Head of caudate nucleus (tissue), 42 donors: Measurements from ENCODE around the gene IP6K2.
A peak's percentile ranks its signal among the peaks of the same experiment; 100 is the strongest.
"Not testable (repeated sequence)": the region's sequence is repeated elsewhere in the genome, so short reads cannot be mapped to it uniquely, and the experiment has no call there.

Experiments
- DNase-seq, 42 donors: peaks; one replicate each; pipeline versions ENCODE4 v3.0.0 to v3.0.0-alpha.2; 2020 to 2021; ENCODE audit warnings: mixed read lengths in 7 of 42
- intact Hi-C: fragments of 100-400 bp; cut with DNase I; formaldehyde crosslinking; loops from one replicate; pipeline ENCODE4 v1.15.0; 2022

Gene IP6K2

DNA sequence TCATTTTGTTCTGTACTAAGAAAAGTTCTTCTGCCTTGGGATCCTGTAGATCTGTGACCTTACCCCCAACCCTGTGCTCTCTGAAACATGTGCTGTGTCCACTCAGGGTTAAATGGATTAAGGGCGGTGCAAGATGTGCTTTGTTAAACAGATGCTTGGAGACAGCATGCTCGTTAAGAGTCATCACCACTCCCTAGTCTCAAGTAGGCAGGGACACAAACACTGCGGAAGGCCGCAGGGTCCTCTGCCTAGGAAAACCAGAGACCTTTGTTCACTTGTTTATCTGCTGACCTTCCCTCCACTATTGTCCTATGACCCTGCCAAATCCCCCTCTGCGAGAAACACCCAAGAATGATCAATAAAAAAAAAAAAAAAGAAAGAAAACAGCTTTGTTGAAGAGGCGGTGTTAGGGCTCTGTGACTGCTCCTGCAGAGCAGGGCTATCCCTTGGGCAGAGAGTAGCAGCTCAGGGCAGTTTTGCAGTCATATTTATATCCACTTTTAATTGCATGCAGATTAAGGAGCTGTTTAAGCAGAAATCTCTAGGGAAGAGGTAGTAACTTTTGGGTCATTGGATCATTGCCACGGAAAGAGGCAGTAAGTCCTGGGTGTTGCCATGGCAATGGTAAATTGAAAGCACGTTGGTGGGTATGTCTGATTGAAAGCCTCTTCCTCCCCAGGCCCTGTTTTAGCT is 18.2 kb upstream of the IP6K2 start:
- DNase-seq, intact Hi-C loops: not testable (repeated sequence)

DNA sequence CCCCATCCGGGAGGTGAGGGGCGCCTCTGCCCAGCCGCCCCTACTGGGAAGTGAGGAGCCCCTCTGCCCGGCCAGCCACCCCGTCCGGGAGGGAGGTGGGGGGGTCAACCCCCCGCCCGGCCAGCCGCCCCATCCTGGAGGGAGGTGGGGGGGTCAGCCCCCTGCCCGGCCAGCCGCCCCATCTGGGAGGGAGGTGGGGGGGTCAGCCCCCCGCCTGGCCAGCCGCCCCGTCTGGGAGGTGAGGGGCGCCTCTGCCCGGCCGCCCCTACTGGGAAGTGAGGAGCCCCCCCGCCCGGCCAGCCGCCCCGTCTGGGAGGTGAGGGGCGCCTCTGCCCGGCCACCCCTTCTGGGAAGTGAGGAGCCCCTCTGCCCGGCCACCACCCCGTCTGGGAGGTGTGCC is 17.5 kb upstream of the IP6K2 start:
- DNase-seq, intact Hi-C loops: not testable (repeated sequence)

DNA sequence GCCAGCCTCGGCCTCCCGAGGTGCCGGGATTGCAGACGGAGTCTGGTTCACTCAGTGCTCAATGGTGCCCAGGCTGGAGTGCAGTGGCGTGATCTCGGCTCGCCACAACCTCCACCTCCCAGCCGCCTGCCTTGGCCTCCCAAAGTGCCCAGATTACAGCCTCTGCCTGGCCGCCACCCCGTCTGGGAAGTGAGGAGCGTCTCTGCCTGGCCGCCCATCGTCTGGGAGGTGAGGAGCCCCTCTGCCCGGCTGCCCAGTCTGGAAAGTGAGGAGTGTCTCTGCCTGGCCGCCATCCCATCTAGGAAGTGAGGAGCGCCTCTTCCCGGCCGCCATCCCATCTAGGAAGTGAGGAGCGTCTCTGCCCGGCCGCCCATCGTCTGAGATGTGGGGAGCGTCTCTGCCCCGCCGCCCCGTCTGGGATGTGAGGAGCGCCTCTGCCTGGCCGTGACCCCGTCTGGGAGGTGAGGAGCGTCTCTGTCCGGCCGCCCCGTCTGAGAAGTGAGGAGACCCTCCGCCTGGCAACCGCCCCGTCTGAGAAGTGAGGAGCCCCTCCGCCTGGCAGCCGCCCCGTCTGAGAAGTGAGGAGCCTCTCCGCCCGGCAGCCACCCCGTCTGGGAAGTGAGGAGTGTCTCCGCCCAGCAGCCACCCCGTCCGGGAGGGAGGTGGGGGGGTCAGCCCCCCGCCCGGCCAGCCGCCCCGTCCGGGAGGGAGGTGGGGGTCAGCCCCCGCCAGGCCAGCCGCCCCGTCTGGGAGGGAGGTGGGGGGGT is 16.9 kb upstream of the IP6K2 start:
- DNase-seq, intact Hi-C loops: not testable (repeated sequence)

DNA sequence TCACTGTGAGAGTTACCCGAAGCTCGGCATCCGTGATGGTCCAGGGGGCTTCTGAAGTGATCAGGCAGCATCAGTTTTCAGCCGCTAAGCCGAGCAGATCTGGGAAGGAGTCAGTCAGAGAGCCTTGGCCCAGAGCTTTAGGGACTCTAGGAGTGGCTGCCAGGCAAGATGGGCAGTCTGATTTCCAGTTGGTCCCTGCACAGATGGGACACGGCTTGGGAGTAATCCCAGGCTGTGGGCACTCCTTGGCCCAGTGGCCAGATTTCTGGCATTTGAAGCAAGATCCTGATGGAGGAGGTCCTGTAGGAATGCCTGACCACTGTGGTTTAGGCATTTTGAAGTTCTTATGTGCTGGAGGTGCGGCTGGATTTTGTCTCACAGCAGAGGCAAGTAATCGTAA is 10.5 kb upstream of the IP6K2 start:
- no peak for DNase-seq
- intact Hi-C loops: no loop called here

DNA sequence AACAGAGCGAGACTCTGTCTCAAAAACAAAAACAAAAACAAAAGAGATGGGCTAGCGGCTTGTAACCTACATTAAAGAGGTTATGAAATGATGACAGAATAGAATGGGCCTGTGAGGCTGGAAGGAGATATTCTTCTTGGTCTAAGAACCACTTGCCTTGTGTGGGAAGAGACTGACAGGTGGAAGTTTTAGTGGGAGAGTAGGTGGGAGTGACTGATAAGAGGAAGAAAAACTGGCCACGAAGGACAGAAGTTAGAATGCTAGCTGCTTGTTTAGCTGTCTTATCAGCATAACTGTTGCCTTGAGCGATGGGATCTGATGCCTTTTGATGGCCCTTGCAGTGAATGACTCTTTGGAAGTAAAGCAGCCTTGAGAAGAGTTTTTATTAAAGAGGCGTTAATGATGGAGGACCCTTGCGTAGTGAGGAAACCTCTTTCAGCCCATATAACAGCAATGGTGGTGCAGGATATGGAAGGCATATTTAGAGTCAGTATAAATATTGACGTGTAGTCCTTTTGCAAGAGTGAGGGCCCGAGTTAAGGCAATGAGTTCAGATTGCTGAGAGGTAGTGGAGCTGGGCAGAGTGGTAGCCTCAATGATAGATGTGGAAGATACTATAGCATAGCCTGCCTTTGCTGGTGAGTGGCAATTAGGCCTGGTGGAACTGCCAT is 8.3 kb upstream of the IP6K2 start:
- intact Hi-C loops: not testable (repeated sequence)

DNA sequence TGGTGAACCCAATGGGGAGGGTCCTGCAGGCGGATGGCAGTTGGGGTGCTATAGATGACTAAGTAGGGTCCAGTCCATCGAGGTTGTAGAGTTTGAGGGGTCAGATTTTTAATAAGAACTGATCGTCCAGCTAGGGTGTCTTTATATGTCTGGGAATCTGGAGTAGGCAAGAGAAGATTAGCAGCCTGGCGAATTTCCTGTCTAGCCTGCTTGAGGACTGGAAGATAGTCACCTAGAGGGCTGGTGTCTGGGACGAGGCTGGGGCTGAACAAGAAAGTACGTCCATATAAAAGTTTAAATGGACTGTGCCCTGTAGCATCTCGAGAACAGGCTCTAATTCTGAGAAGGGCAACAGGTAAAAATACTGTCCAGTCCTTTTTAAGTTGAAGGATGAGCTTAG is 6.7 kb upstream of the IP6K2 start:
- intact Hi-C loops: no loop called here
- no peak for DNase-seq

More for the DNA sequence above, 8.3 kb upstream of the IP6K2 start:
- DNase-seq: not testable (repeated sequence)

DNA sequence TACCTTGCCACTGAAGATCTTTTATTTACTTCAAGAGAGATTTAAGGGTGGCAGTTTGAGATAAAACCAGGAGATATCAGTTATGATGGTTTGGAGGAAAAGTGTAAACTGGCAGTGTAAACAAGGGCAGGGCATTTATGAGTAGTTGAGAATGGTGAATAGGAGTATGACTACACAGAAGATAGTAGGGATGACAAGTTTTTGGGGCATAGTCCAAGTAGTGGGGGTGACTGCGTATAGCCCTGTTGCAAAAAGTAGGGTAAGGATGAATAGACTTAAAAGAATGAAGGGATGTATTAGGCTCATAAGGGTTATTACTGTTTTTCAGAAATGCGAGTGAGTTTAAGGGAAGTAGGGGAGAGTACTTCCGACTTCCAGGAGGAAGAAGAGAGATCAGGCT is 6.3 kb upstream of the IP6K2 start:
- intact Hi-C loops, DNase-seq: not testable (repeated sequence)

DNA sequence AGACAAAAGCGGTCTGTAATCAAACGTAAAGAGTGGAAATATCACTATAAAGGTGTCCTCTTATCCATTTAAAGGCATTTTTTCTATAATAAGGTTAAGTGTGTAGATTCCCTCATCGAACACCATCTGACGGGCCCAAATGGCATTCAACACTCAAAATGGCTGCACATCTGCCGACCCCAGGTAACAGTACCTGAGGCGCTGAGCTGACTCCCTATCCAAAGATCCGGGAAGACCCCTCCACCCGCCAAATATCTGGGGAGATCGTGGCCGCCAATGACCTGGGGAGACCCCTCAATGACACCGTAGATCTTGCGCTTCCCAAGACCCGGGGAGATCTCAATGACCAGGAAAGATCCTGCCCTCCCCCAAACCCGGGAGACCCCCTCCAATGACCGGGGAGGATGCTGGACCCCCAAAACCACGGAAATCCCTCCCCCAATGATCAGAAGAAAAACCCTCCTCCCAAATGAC is 476 bp downstream of the IP6K2 start:
- intact Hi-C loops: no loop called here
- DNase-seq: peak in 17 of 42 donors; percentile 18 to 53 (median 33)

DNA sequence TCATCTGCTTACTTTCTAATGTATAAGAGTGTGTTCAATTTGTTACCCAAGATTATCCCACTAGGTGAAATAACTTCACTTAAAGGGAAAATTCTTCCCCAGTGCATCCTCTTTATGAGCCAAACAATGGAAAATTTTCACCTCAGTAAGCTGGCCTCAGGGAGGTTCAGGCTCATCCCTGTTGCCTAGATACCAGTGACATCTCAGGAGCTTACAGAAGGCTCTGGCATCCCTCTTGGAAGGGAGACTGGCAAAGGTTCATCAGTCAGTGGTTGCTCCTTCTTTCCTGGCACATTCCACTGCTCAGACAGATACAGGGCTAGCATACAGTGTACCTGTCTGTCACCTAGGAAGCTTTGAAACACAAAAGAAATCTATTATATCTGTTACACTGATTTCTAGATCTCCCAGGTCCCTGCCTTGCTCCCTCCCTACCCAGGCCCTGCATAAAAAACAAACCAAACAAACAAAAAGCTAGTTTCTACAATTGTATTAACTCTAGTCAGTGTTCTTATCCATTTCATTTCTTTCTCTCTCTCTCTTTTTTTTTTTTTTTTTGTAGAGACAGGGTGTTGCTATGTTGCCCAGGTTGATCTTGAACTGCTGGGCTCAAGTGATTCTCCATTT is 1.7 kb downstream of the IP6K2 start:
- intact Hi-C loops: no loop called here
- peak in 27 of 42 donors; percentile 13 to 85 (median 46) for DNase-seq

DNA sequence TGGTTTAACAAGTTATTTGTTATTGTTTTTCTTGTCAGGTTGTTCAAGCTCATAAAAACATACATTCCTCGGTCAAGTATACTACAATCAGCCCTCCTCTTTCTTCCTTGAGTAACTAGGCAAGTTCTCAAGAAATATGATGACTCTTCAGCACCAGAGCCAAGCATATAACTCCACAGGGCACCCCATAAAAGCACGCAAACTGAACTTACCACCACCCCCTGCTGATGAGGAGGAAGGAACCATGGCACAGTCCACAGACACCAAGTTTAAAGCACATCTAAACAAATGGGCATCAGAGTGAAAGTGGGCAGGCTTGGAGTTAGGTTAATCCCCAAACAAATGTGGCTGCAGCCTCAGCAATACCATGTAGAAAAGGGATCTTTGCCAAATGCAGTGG is 5.3 kb downstream of the IP6K2 start:
- no peak for DNase-seq
- intact Hi-C loops: no loop called here

DNA sequence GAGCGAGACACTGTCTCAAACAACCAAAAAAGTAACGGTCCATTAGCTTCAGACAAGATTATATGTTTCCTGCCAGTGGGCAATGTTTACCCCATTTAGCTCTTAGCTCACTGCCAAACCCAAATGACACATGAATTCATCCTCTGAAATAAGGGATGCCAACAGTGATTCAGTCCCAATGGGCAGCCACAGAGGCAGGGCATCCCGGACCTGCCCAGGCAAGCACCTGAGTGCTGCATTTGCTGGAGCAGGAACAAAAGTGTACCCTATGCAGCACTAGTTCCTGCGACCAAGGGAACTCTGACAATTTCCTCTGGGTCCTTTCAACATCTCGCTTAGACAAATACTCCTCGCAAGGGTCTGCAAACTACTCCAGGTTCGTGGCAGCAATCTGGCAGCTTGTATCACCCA is 8.0 kb downstream of the IP6K2 start:
- DNase-seq: no peak
- intact Hi-C loops: no loop called here

DNA sequence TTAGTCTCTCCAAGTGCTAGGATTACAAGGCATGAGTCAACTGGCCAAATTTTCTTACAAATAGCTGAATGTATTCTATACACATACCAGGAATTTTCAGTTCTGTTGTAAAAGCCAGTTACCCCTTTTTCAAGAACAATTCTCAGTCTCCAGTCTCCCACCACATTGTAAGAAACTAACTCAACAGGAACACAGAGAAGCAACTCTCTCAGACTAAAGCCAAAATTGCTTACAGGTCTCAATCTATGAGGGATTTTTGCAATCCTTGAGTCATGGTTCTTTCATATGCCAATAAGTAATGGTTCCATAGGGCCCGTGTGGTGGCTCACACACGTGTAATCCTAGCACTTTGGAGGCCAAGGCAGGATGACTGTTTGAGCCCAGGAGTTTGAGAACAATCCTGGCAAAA is 8.5 kb downstream of the IP6K2 start:
- DNase-seq: no peak
- intact Hi-C loops: no loop called here

DNA sequence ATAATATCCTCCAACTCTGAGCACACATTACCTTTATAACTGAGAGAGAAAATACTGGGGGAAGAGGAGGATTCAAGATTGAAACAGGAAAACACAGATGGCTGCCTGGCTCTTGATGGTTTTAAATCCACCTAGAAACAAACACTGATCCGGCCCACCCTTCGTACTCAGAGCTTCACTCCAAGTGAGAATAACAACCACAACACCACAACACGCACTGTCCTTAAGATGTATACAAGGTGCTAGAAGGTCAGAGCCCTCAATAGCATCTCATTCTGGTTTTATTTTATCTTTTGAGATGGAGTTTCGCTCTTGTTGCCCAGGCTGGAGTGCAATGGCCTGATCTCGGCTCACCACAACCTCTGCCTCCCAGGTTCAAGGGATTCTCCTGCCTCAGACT is 9.9 kb downstream of the IP6K2 start:
- DNase-seq: no peak
- intact Hi-C loops: no loop called here

DNA sequence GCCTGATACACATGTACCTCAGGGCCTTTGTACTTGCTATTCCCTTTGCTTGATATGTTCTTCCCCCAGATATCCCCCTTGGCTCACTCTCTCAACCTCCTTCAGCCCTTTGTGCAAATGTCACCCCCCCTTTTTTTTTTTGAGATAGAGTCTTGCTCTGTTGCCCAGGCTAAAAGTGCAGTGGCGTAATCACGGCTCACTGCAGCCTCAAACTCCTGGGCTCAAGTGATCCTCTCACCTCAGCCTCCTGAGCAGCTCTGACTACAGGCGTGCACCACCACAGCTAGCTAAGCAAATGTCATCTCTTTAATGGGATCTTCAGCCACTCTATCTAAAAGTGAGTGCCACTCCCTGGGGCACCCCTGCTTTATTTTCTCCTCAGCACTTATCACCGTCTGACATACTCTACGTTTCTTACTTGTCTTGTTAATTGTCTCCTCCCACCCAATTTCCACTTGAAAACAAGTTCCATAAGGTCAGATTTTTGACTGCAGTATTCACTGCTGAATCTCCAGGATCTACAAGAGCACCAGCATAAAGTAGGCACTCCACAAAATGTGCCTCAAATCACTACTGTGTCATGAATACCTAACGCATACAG is 14.6 kb downstream of the IP6K2 start:
- no peak for DNase-seq
- intact Hi-C loops: no loop called here

DNA sequence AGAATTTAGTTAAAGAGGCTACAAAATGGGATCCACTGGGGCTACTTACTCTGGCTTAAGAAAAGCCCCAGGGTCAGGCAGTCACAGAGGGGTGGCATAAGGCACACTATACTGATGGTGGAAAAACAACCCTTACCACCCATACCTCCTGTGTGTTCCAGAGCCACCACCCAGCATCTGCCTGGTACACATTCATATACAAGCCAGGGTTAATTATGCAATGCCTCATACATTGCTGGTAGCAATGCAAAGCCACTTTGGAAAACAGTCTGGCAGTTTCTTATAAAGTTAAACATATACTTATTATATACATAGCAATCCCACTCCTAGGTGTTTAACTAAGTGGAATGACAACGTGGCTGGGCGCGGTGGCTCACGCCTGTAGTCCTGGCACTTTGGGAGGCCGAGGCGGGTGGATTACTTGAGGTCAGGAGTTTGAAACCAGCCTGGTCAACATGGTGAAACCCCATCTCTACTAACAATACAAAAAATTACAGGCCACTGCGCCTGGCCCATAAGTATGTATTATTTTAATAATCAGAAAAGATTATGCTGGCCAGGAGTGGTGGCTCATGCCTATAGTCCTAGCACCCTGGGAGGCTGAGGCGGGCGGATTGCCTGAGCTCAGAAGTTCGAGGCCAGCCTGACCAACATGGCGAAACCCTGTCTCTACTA is 16.2 kb downstream of the IP6K2 start:
- intact Hi-C loops: no loop called here

DNA sequence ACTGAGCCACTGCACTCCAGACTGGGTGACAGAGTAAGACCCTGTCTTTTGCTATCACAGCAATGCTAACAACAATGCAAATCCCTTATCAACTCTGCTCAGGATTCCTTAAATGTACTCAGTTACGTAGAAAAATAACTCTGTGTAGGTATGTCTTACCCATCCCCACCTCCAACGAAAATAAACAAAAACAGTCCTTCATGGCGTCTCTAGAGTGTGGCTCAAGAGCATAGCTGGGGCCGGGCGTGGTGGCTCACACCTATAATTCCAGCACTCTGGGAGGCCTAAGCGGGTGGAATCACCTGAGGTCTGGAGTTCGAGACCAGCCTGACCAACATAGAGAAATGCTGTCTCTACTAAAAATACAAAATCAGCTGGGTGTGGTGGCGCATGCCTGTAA is 18.1 kb downstream of the IP6K2 start:
- intact Hi-C loops: no loop called here
- DNase-seq: peak in 1 of 42 donors; percentile 18

More for the DNA sequence above, 16.2 kb downstream of the IP6K2 start:
- no peak for DNase-seq

DNA sequence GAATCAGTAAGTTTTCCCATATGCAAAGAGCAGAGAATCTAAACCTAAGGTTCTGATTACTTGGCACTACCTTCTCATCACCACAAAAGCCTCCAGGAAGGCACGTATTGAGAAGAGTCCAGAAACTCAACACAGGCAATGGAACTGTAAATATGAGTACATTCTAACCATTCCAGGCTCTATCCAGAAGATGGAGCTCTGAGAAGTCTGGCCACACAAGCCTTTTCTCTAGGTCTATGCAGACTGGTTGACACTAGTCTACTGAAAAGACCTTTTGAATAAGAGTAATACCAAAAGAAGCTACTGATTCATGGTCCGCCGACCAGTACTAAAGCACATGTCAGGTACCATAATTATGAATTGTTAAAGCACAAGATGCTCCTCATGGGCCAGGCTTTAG is 19.1 kb downstream of the IP6K2 start:
- no peak for DNase-seq
- intact Hi-C loops: no loop called here

DNA sequence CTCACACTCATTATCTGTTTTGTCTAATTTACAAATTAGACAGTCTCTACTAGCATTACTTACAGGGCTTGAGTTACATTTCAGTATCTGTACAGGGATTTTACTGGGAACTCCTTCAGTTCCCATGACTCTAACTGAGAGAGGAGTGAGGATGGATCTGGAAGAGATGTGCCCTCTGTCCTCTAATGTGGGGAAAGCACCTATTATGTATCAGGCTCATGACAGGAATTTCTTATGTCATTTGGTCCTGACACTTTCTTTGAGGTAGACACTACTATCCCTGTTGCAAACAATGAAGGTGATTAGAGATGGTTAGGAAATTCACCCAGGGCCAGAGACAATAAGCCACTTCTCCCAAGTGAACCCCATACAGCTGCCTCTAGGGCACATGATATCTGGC is 20.4 kb downstream of the IP6K2 start:
- intact Hi-C loops: no loop called here
- peak in 1 of 42 donors; percentile 13 for DNase-seq

DNA sequence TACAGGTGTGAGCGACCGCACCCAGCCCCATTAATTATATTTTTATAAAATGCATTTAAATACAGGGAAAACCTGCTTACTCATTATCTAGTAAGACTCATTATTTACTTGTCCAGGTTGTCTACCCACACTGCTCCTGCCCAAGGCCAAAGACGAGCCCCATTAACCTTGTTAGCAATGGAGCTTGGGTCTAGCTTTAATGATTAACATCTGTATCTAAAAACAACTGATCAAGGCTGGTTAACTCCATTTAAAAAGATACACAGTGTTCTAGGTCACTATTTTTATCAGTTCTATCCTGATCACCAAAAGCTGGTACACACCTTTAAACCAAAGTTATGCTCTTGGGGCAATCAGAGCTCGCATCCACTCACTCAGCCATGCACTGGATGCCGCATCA is 20.9 kb downstream of the IP6K2 start:
- no peak for DNase-seq
- intact Hi-C loops: no loop called here
